Natural killer cell (primary cell): Measurements from ENCODE around the gene KLHL35. TPM values are rescaled to one million over a fixed set of nuclear protein-coding genes. Genes with fewer than 3 reads are reported as not detected.

Experiments
- ATAC-seq, 3 donors: fragments of 150-1000 bp in 2 of 3; fragments of 200-7000 bp in 1 of 3; cut with Tn5 transposase; 1 replicate in 1 of 3; 2 replicates in 2 of 3; pipeline ENCODE4 v1.10.0; 2021; ENCODE audit warnings: mild to moderate bottlenecking in 2 of 3, moderate library complexity in 2 of 3
- DNase-seq, 2 donors: peaks; one replicate each; pipeline versions ENCODE4 v3.0.0 to v3.0.0-alpha.2; 2013 to 2021; ENCODE audit warnings: mixed read lengths in 1 of 2
- H3K27ac ChIP-seq: one replicate; pipeline ENCODE4 v1.5.1; 2013; ENCODE audit warnings: mild to moderate bottlenecking, low read length
- H3K27me3 ChIP-seq: one replicate; pipeline ENCODE4 v1.6.1; 2013; ENCODE audit warnings: low read length; ENCODE audit not compliant: control insufficient read depth, insufficient read depth
- H3K36me3 ChIP-seq: one replicate; pipeline ENCODE4 v1.6.1; 2013; ENCODE audit warnings: low read length; ENCODE audit not compliant: control insufficient read depth, insufficient read depth
- H3K4me1 ChIP-seq: one replicate; pipeline ENCODE4 v1.6.1; 2013; ENCODE audit warnings: low read length; ENCODE audit not compliant: control insufficient read depth, insufficient read depth
- H3K4me3 ChIP-seq: one replicate; pipeline ENCODE4 v1.5.1; 2013; ENCODE audit warnings: low read length
- H3K9me3 ChIP-seq: one replicate; pipeline ENCODE4 v1.6.1; 2013; ENCODE audit warnings: low read length; ENCODE audit not compliant: control insufficient read depth, insufficient read depth
- H3K27ac Mint-ChIP-seq, 2 donors: one replicate each; pipeline ENCODE4 v1.8.0; 2022; ENCODE audit warnings: mild to moderate bottlenecking in 2 of 2, mixed read lengths in 2 of 2, moderate library complexity in 1 of 2
- H3K27me3 Mint-ChIP-seq, 2 donors: one replicate each; pipeline ENCODE4 v1.8.0; 2022; ENCODE audit warnings: low read depth in 2 of 2, mixed read lengths in 2 of 2
- H3K36me3 Mint-ChIP-seq: one replicate; pipeline ENCODE4 v1.8.0; 2022; ENCODE audit warnings: mixed read lengths
- H3K4me1 Mint-ChIP-seq, 2 donors: one replicate each; pipeline ENCODE4 v1.8.0; 2022; ENCODE audit warnings: mixed read lengths in 2 of 2
- H3K4me3 Mint-ChIP-seq: one replicate; pipeline ENCODE4 v1.8.0; 2022; ENCODE audit warnings: mild to moderate bottlenecking, moderate library complexity, mixed read lengths
- H3K9me3 Mint-ChIP-seq, 2 donors: one replicate each; pipeline ENCODE4 v1.8.0; 2022; ENCODE audit warnings: mixed read lengths in 2 of 2
- CTCF ChIP-seq: fragments of 200-600 bp; IDR thresholded peaks from one replicate; pipeline ENCODE4 v1.8.0; 2022; ENCODE audit warnings: antibody characterized with exemption
- WGBS: methylation state at CpG from one replicate; pipeline ENCODE4 v1.1.7; 2013; ENCODE audit warnings: missing lambda C conversion rate; ENCODE audit not compliant: insufficient coverage; 5-methylcytosine and 5-hydroxymethylcytosine counted together
- intact Hi-C: fragments of 100-400 bp; cut with micrococcal nuclease; formaldehyde crosslinking; loops from one replicate; pipeline ENCODE4 v1.14.2; 2022
- total RNA-seq, 4 donors: library from RNA; stranded (reverse); fragments of 120-200 nt in 1 of 4; gene quantifications; one replicate each; pipeline versions ENCODE4 v1.2.3 to v1.2.4, GENCODE V29; 2013 to 2022

The KLHL35 gene
- total RNA-seq, 3 donors from 2014 or later (not counting 1 experiment from before 2014, with no cell fraction given): 0.40 to 0.93 (median 0.54) TPM

GRCh38 chr11:75374646-75375045 is 58.4 kb downstream of the KLHL35 start:
- no peaks in the 10 kb centered on the region for H3K27me3 Mint-ChIP-seq
- 92% methylated on average over 4 of the region's 4 CpGs for whole genome bisulfite sequencing
- no peaks in the 10 kb centered on the region for H3K36me3 Mint-ChIP-seq
- no peaks in the 10 kb centered on the region for H3K9me3 ChIP-seq
- peaks cover 11 to 22% of the 10 kb centered on the region in 2 donors for H3K4me1 Mint-ChIP-seq
- ATAC-seq (no peak), DNase-seq (no peak)
- no peak overlapping the region for H3K27ac Mint-ChIP-seq
- no peak overlapping the region for H3K4me3 Mint-ChIP-seq
- peaks cover 11% of the 10 kb centered on the region for H3K4me1 ChIP-seq
- H3K27ac ChIP-seq: no peak overlapping the region
- H3K4me3 ChIP-seq: no peak overlapping the region
- H3K36me3 ChIP-seq: no peaks in the 10 kb centered on the region
- H3K9me3 Mint-ChIP-seq: no peaks in the 10 kb centered on the region
- no peak for TF ChIP-seq CTCF
- H3K27me3 ChIP-seq: no peaks in the 10 kb centered on the region
- intact Hi-C loops: no loop called here

- TF ChIP-seq CTCF: no peak
- Histone ChIP-seq H3K4me1 (peaks cover 23% of the 10 kb centered on the region), H3K4me3 (no peak overlapping the region), H3K9me3 (peaks cover 9% of the 10 kb centered on the region), H3K27ac (no peak overlapping the region), H3K36me3 (no peaks in the 10 kb centered on the region), H3K27me3 (no peaks in the 10 kb centered on the region)
- WGBS: 88% methylated on average over 8 of the region's 8 CpGs
- Mint-ChIP-seq H3K4me1 (peaks cover 16 to 31% of the 10 kb centered on the region in 2 donors), H3K27me3 (no peaks in the 10 kb centered on the region), H3K36me3 (no peaks in the 10 kb centered on the region), H3K27ac (no peak overlapping the region), H3K4me3 (no peak overlapping the region), H3K9me3 (no peaks in the 10 kb centered on the region)
- DNase-seq (no peak), ATAC-seq (no peak)
- intact Hi-C loops: no loop called here
Measured at GRCh38 chr11:75373201-75373600, 59.8 kb downstream of the KLHL35 start.

Other genes starting within 250 kb of the KLHL35 start
- under 1 TPM; 0.34 to 0.75 (median 0.45) TPM for gene TPBGL, start 192.4 kb downstream of the KLHL35 start, total RNA-seq
- gene ARRB1, start 81.5 kb downstream of the KLHL35 start, total RNA-seq: 100 to 1,000 TPM; 128 to 200 (median 174) TPM
- gene RPS3, start 33.7 kb downstream of the KLHL35 start, total RNA-seq: 1,000 to 10,000 TPM; 2,027 to 2,376 (median 2,290) TPM
- 10 to 100 TPM; 49.7 to 95.2 (median 60.2) TPM for gene GDPD5, start 92.7 kb upstream of the KLHL35 start, total RNA-seq
- 1 to 10 TPM; 5.4 to 8.8 (median 7.2) TPM for gene SERPINH1, start 129.1 kb upstream of the KLHL35 start, total RNA-seq
- not detected for gene MAP6, start 235.8 kb upstream of the KLHL35 start, total RNA-seq